Eye (tissue), 1 donor: Measurements from ENCODE around the gene FAM171A1.
A peak's percentile ranks its signal among the peaks of the same experiment; 100 is the strongest.
"Not testable (repeated sequence)": the region's sequence is repeated elsewhere in the genome, so short reads cannot be mapped to it uniquely, and the experiment has no call there.

Experiments
- DNase-seq: peaks from one replicate; pipeline ENCODE4 v3.0.0-alpha.2; 2015

Gene FAM171A1

GRCh38 chr10:15316145-15316544 lies 54.9 kb downstream of the FAM171A1 start:
- no peak for DNase-seq

DNA sequence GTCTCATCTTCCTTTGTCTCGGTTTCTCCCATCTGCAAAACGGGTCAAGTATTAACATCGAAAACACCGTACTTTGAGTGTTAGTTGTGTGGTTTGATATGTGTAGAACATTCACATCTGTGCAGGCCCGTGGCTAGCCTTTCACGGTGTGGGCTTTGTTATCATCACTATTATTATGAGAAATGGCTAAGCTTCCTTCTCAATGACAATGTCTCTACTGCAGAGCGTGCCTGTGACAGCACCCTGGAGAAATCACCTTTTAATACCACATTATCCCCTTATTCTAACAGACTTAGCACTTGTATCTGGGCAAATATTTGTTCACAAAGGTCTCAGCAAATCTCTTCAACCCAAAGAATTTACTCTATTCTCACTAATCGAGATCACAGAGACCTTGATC lies 55.8 kb downstream of the FAM171A1 start:
- DNase-seq = no peak

GRCh38 chr10:15314482-15315045 lies 56.5 kb downstream of the FAM171A1 start:
- DNase-seq = no peak

DNA sequence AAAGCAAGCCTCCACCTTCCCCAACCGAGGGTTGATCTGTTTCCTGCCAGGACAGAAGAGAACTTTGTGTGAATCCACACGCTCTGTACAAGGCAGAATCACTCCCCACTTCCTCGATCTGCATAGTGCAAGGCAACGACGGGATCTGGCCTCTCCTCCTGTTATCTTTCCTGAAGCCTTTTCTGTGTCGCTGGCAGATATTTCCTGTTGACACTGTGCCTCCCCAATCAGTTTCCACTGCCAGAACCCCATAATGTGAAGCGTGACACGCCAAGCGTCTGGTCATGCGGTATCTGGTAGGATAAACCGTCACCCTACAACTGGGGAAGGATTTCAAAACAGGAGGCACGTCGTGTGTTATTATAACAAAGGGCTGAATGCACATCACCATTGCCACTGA lies 57.2 kb downstream of the FAM171A1 start:
- no peak for DNase-seq

- no peak for DNase-seq
These were observed 58.0 kb downstream of the FAM171A1 start for GRCh38 chr10:15313047-15313446.

GRCh38 chr10:15311569-15312280 lies 59.4 kb downstream of the FAM171A1 start:
- no peak for DNase-seq

DNA sequence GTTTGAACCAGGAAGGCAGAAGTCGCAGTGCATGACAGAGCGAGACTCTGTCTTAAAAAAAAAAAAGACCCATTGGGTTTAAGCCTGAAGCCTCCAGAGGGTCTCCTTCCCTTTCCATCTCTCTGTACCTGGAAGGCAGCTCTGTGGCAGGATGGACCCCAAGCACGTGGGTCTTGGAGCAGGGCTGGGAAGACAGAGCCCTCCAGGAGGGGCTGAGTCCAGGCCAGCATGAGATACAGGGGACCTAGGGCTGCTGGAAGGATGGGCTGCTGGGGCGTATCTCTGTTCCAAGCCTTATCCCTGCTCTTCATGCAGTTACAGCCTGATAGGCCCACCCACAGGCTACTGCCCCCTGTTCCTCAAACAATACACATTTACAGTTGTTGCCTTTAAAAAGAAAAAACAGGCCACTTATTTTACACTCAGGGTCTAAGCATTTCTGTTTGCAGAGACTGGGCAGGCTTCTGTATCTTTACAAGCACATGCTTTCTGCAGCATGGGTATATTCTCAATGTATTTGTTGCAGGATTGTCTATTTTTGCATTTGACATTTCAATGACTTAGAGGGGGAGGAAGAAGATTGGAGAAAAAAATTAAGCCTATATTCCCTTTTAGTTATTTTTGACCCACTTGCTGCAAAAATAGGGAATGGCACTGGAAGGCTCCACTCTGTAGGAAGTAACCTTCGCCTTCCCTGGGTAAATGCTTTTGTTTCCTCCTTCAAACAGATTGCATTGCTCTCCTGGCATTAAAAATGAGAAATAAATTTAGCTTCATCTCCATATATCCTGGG lies 60.1 kb downstream of the FAM171A1 start:
- no peak for DNase-seq

DNA sequence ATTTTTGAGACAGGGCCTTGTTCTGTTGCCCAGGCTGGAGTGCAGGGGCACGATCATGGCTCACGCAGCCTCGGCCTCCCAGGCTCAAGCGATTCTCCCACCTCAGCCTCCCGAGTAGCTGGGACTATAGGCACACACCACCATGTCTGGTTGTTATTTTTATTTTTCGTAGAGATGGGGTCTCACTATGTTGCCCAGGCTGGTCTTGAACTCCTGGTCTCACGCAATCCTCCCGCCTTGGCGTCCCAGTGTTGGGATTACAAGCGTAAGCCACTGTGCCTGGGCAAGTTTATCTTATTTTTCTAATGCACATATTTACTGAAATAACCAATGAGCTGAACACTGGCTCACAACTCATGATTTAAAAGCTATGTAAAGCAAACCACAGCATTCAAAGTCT lies 61.9 kb downstream of the FAM171A1 start:
- no peak for DNase-seq

GRCh38 chr10:15306735-15307280 lies 64.3 kb downstream of the FAM171A1 start:
- DNase-seq = peak; percentile 52

- DNase-seq = no peak
These were observed 65.5 kb downstream of the FAM171A1 start for GRCh38 chr10:15305634-15306033.

- DNase-seq = no peak
These were observed 65.9 kb downstream of the FAM171A1 start for GRCh38 chr10:15305161-15305560.

DNA sequence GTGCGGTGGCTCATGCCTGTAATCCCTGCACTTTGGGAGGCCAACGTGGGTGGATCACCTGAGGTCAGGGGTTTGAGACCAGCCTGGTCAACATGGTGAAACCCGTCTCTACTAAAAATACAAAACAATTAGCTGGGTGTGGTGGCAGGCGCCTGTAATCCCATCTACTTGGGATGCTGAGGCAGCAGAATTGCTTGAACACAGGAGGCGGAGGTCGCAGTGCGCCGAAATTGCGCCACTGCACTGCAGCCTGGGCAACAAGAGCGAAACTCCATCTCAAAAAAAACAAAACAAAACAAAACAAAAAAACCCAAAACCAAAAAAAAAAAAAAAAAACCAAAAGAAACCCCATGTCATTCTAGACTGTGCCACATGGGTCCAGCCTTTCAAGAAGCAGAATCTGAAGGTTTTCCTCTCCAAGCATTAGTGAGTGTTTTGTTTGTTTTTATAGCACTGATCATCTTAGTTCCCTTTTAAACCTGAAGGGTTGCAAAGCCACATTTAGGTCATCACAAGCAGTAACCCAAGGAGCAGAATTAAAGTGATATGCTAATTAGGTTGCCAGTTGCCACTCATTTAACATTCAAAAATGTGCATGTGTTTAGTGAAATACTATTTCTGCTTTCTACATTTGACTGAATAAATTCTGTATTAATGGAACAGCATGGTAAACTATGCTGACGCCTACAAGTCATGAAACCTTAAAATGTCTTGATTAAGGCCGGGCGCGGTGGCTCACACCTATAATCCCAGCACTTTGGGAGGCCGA lies 68.7 kb downstream of the FAM171A1 start:
- not testable (repeated sequence) for DNase-seq

- DNase-seq = no peak
These were observed 70.4 kb downstream of the FAM171A1 start for GRCh38 chr10:15300697-15301096.

GRCh38 chr10:15300145-15300544 lies 70.9 kb downstream of the FAM171A1 start:
- no peak for DNase-seq

- DNase-seq = no peak
These were observed 74.4 kb downstream of the FAM171A1 start for GRCh38 chr10:15296701-15297100.

- no peak for DNase-seq
These were observed 75.4 kb downstream of the FAM171A1 start for GRCh38 chr10:15295537-15296325.

DNA sequence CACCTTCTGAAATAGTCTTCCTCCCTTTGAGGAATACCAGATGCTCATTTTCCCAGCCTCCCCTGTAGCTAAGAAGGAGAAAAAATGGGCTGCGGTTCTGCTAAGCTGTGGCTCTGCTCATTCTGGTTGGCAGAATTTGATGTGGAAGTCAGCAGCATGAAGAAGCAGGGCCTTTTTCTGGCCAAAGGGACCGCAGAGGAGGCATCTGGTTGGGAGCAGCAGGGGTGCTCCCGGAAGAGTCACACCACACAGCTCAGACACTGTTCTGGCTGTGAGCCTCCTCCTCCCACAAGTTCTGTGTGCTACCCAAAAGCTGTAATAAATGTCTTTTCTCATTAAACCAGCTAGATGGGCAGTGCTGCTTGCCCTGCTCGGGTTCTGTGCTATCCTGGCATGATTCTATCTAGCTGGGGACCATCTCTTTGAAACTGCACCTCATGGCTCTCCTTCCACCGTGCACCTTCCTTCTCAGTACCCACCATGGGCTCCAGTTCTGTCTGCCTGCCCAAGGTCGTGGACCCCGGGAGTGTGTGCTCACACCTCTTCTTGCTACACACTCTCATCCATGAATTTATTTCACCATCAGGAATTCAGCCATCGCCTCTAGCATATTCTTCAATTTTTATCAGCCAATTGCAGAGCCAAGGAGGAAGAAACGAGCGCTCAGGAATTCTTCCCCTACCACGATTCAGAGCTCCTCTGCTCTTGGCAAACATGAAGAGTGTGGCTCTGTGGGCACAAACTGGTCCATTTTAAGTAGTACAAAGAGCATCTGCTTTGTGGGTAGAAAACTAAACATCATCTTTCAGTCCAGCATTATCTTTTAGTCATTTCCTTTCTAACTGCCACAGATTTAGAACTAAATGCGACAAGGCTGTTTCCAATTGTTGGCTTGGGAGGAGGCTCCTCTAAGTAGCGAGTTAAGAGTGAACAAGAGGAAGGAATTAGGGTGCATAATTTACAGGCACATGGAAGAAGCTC lies 76.9 kb downstream of the FAM171A1 start:
- no peak for DNase-seq

DNA sequence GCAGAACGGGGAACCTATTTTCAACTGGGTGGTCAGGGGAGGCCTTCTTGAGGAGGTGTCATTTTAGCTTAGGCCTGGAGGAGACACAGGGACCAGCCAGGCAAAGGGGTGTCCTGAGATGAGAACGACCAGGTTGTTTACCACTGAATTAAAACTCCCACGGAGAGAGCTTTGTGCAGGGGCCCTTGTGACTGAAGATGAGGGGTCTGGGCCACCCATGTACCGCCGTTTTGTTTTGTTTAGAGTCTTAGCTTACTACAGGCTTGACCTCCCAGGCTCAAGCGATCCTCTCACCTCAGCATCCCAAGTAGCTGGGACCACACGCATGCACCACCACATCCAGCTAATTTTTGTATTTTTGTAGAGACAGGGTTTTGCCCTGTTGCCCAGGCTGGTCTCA lies 80.4 kb downstream of the FAM171A1 start:
- DNase-seq = no peak

- no peak for DNase-seq
These were observed 80.9 kb downstream of the FAM171A1 start for GRCh38 chr10:15290150-15290549.

DNA sequence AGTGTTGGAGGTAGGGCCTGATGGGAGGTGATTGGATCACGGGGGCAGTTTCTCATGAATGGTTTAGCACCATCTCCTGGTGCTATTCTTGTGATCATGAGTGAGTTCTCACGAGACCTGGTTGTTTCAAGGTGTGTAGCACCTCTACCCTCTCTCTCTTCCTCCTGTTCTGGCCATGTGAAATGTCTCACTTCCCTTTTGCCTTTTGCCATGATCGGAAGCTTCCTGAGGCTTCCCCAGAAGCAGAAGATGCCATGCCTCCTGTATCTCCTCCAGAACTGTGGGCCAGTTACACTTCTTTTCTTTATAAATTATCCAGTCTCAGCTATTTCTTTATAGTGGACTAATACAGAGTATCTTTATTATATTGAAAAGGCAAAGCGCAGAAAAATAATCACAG lies 90.1 kb downstream of the FAM171A1 start:
- DNase-seq = no peak

GRCh38 chr10:15280462-15280861 lies 90.6 kb downstream of the FAM171A1 start:
- DNase-seq = no peak
